Activated naive CD4-positive, alpha-beta T cell treated with anti-CD3 and anti-CD28 coated beads, Interleukin-2, amount 50 U/mL, for 24 hours (primary cell): Measurements from ENCODE around the gene OR6C70.
"Not testable (repeated sequence)": the region's sequence is repeated elsewhere in the genome, so short reads cannot be mapped to it uniquely, and the experiment has no call there.

Experiments used
- H3K27ac Mint-ChIP-seq: one replicate; pipeline ENCODE4 v1.8.0; 2021; ENCODE audit warnings: mild to moderate bottlenecking, mixed read lengths
- H3K27me3 Mint-ChIP-seq: one replicate; pipeline ENCODE4 v1.8.0; 2021; ENCODE audit warnings: mixed read lengths
- H3K36me3 Mint-ChIP-seq: one replicate; pipeline ENCODE4 v1.8.0; 2021; ENCODE audit warnings: mixed read lengths
- H3K4me1 Mint-ChIP-seq: one replicate; pipeline ENCODE4 v1.8.0; 2021; ENCODE audit warnings: mixed read lengths
- H3K4me3 Mint-ChIP-seq: one replicate; pipeline ENCODE4 v1.8.0; 2021; ENCODE audit warnings: mild to moderate bottlenecking, mixed read lengths
- H3K9me3 Mint-ChIP-seq: one replicate; pipeline ENCODE4 v1.8.0; 2021; ENCODE audit warnings: mixed read lengths

OR6C70 gene

GRCh38 chr12:55470088-55470829, at the start of gene OR6C70:
Gene OR6C70, minus strand, starts transcription at chr12:55470138. Its CDS starts 0 bp downstream, at chr12:55470138.
- Mint-ChIP-seq H3K27me3 (peaks cover 10% of the 10 kb centered on the region), H3K9me3 (no peaks in the 10 kb centered on the region), H3K4me3 (no peak within 1 kb of the TSS), H3K27ac (no peak within 1 kb of the TSS), H3K36me3 (no peaks in the 10 kb centered on the region), H3K4me1 (no peaks in the 10 kb centered on the region)

- Mint-ChIP-seq H3K27ac (no peak overlapping the region), H3K27me3 (peaks cover 27% of the 10 kb centered on the region), H3K4me3 (no peak overlapping the region), H3K36me3 (no peaks in the 10 kb centered on the region), H3K9me3 (no peaks in the 10 kb centered on the region), H3K4me1 (no peaks in the 10 kb centered on the region)
These were observed 46.5 kb upstream of the OR6C70 start for GRCh38 chr12:55516391-55516790.

GRCh38 chr12:55515696-55516095, 45.8 kb upstream of the OR6C70 start:
- Mint-ChIP-seq H3K27me3 (peaks cover 27% of the 10 kb centered on the region), H3K36me3 (no peaks in the 10 kb centered on the region), H3K27ac (no peak overlapping the region), H3K9me3 (no peaks in the 10 kb centered on the region), H3K4me3 (no peak overlapping the region), H3K4me1 (no peaks in the 10 kb centered on the region)

- no peak overlapping the region for H3K4me3 Mint-ChIP-seq
- H3K27me3 Mint-ChIP-seq: no peaks in the 10 kb centered on the region
- H3K4me1 Mint-ChIP-seq: no peaks in the 10 kb centered on the region
- H3K9me3 Mint-ChIP-seq: no peaks in the 10 kb centered on the region
- H3K27ac Mint-ChIP-seq: no peak overlapping the region
- H3K36me3 Mint-ChIP-seq: no peaks in the 10 kb centered on the region
These were observed 31.7 kb upstream of the OR6C70 start for GRCh38 chr12:55501601-55502000.

- no peak overlapping the region for H3K27ac Mint-ChIP-seq
- H3K36me3 Mint-ChIP-seq: no peaks in the 10 kb centered on the region
- H3K9me3 Mint-ChIP-seq: no peaks in the 10 kb centered on the region
- H3K27me3 Mint-ChIP-seq: peaks cover 4% of the 10 kb centered on the region
- no peaks in the 10 kb centered on the region for H3K4me1 Mint-ChIP-seq
- H3K4me3 Mint-ChIP-seq: no peak overlapping the region
These were observed 29.9 kb upstream of the OR6C70 start for GRCh38 chr12:55499810-55500252.

GRCh38 chr12:55499231-55499630, 29.3 kb upstream of the OR6C70 start:
- Mint-ChIP-seq H3K27ac (no peak overlapping the region), H3K27me3 (peaks cover 4% of the 10 kb centered on the region), H3K4me3 (no peak overlapping the region), H3K9me3 (no peaks in the 10 kb centered on the region), H3K36me3 (no peaks in the 10 kb centered on the region), H3K4me1 (no peaks in the 10 kb centered on the region)

GRCh38 chr12:55495490-55495889, 25.6 kb upstream of the OR6C70 start:
- H3K27ac Mint-ChIP-seq: no peak overlapping the region
- H3K4me1 Mint-ChIP-seq: no peaks in the 10 kb centered on the region
- no peak overlapping the region for H3K4me3 Mint-ChIP-seq
- H3K27me3 Mint-ChIP-seq: peaks cover 6% of the 10 kb centered on the region
- H3K9me3 Mint-ChIP-seq: no peaks in the 10 kb centered on the region
- no peaks in the 10 kb centered on the region for H3K36me3 Mint-ChIP-seq

- Mint-ChIP-seq H3K27me3 (peaks cover 6% of the 10 kb centered on the region), H3K36me3 (no peaks in the 10 kb centered on the region), H3K4me3 (no peak within 1 kb of the TSS), H3K4me1 (no peaks in the 10 kb centered on the region), H3K9me3 (no peaks in the 10 kb centered on the region), H3K27ac (no peak within 1 kb of the TSS)
These were observed 22.1 kb upstream of the OR6C70 start, which contains the start of gene OR6C68 for GRCh38 chr12:55492078-55492477. Gene OR6C68, plus strand, starts transcription at chr12:55492378. Its CDS starts 0 bp downstream, at chr12:55492378.

GRCh38 chr12:55484284-55484683, 14.3 kb upstream of the OR6C70 start:
- not testable (repeated sequence) for H3K4me1 Mint-ChIP-seq, H3K9me3 Mint-ChIP-seq

GRCh38 chr12:55479136-55479535, 9.2 kb upstream of the OR6C70 start:
- peaks cover 17% of the 10 kb centered on the region for H3K27me3 Mint-ChIP-seq
- H3K4me3 Mint-ChIP-seq, H3K36me3 Mint-ChIP-seq, H3K27ac Mint-ChIP-seq, H3K9me3 Mint-ChIP-seq, H3K4me1 Mint-ChIP-seq: not testable (repeated sequence)

More at GRCh38 chr12:55484284-55484683, 14.3 kb upstream of the OR6C70 start:
- peaks cover 20% of the 10 kb centered on the region for H3K27me3 Mint-ChIP-seq
- not testable (repeated sequence) for H3K27ac Mint-ChIP-seq, H3K4me3 Mint-ChIP-seq, H3K36me3 Mint-ChIP-seq

GRCh38 chr12:55472264-55472663, 2.3 kb upstream of the OR6C70 start:
- Mint-ChIP-seq H3K9me3 (no peaks in the 10 kb centered on the region), H3K27ac (no peak overlapping the region), H3K27me3 (peaks cover 6% of the 10 kb centered on the region), H3K4me1 (no peaks in the 10 kb centered on the region), H3K4me3 (no peak overlapping the region), H3K36me3 (no peaks in the 10 kb centered on the region)

- Mint-ChIP-seq H3K4me1 (no peaks in the 10 kb centered on the region), H3K27me3 (peaks cover 10% of the 10 kb centered on the region), H3K36me3 (no peaks in the 10 kb centered on the region), H3K9me3 (no peaks in the 10 kb centered on the region), H3K27ac (no peak overlapping the region), H3K4me3 (no peak overlapping the region)
These were observed 647 bp downstream of the OR6C70 start for GRCh38 chr12:55469291-55469690.

- no peak overlapping the region for H3K27ac Mint-ChIP-seq
- no peaks in the 10 kb centered on the region for H3K9me3 Mint-ChIP-seq
- H3K4me3 Mint-ChIP-seq: no peak overlapping the region
- H3K27me3 Mint-ChIP-seq: peaks cover 10% of the 10 kb centered on the region
- no peaks in the 10 kb centered on the region for H3K4me1 Mint-ChIP-seq
- no peaks in the 10 kb centered on the region for H3K36me3 Mint-ChIP-seq
These were observed 2.1 kb downstream of the OR6C70 start for GRCh38 chr12:55467836-55468235.

GRCh38 chr12:55464926-55465325, 5.0 kb downstream of the OR6C70 start:
- not testable (repeated sequence) for H3K36me3 Mint-ChIP-seq, H3K4me3 Mint-ChIP-seq, H3K27ac Mint-ChIP-seq, H3K9me3 Mint-ChIP-seq, H3K4me1 Mint-ChIP-seq
- H3K27me3 Mint-ChIP-seq: peaks cover 15% of the 10 kb centered on the region

GRCh38 chr12:55448825-55449224, 21.1 kb downstream of the OR6C70 start:
- H3K9me3 Mint-ChIP-seq: no peaks in the 10 kb centered on the region
- no peaks in the 10 kb centered on the region for H3K4me1 Mint-ChIP-seq
- no peak overlapping the region for H3K27ac Mint-ChIP-seq
- H3K27me3 Mint-ChIP-seq: peaks cover 6% of the 10 kb centered on the region
- no peaks in the 10 kb centered on the region for H3K36me3 Mint-ChIP-seq
- H3K4me3 Mint-ChIP-seq: no peak overlapping the region

- Mint-ChIP-seq H3K27ac (no peak overlapping the region), H3K9me3 (no peaks in the 10 kb centered on the region), H3K4me1 (no peaks in the 10 kb centered on the region), H3K36me3 (no peaks in the 10 kb centered on the region), H3K4me3 (no peak overlapping the region), H3K27me3 (peaks cover 7% of the 10 kb centered on the region)
These were observed 23.6 kb downstream of the OR6C70 start for GRCh38 chr12:55446326-55446725.

- peaks cover 7% of the 10 kb centered on the region for H3K27me3 Mint-ChIP-seq
- no peaks in the 10 kb centered on the region for H3K4me1 Mint-ChIP-seq
- no peaks in the 10 kb centered on the region for H3K9me3 Mint-ChIP-seq
- H3K27ac Mint-ChIP-seq: no peak overlapping the region
- no peaks in the 10 kb centered on the region for H3K36me3 Mint-ChIP-seq
- no peak overlapping the region for H3K4me3 Mint-ChIP-seq
These were observed 24.6 kb downstream of the OR6C70 start for GRCh38 chr12:55445357-55445756.
